ENCODE results near the gene YAF2.

YAF2 gene

DNA sequence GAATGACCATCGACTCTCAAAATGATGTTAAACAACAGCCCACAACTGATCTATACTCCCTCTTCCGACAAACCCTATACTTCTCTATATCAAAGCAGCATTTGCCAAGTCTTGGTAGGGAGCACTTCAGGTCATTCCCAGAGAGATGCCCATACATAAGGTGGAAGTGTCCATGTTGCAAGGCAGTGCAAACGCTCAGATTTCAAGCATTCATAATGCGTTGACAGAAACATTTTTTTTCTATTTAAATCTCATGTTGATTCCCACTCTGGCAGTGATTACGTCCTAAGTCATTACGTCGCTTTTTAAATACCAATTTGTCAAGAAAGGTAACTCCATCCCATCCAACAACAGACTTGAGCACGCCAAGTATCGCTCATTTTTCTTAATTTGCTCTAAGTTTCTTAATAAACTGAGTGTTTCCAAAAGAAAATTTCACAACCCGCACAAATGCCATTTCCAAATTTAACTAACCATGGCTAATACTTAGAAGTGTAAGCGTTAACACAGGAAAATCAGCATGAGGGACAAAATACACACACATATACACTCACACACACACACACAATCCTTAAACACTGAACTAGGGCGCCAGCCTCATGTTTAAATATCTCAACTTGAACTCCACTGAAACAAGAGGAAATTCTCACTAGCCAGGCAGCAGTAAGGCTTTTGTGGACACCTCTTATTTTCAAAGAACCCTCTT lies 94.4 kb downstream of the YAF2 start:
- DNase-seq = no peak

- no peak for DNase-seq
These were observed 96.0 kb downstream of the YAF2 start for GRCh38 chr12:42141981-42142606.

- no peak for DNase-seq
These were observed 97.1 kb downstream of the YAF2 start for GRCh38 chr12:42140901-42141300.

- DNase-seq = no peak
These were observed 102.7 kb downstream of the YAF2 start for GRCh38 chr12:42135259-42135814.

DNA sequence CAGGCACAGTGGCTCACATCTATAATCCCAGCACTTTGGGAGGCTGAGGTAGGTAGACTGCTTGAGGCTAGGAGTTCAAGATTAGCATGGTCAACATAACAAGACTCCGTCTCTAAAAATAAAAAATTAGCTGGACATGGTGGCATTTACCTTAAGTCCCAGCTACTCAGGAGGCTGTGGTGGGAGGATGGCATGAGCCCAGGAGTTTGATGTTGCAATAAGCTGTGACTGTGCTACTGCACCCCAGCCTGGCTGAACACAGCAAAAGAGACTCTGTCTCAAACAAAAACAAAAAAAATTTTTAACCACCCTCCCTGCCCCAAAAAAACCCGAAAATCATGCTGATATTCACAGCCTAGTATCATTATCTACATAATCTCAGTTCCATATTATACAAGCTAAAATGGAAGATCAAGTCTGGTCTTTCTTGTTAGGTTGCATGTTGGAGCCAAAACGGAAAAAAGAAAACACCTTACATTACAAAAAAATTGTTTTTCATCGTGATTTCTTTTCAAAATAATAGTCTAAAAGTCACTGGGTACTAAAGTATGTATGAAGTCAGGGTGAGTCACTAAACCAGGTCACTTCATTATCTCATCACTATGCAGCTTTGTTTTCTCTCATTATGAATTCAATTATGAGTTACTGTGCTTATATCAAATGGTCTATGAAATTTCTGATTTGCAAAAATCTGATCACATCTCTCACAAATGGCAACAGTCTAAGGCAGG lies 107.2 kb downstream of the YAF2 start:
- DNase-seq = no peak

- peak; percentile 24 for DNase-seq
These were observed 108.3 kb downstream of the YAF2 start for GRCh38 chr12:42129595-42130204.

GRCh38 chr12:42128888-42129287 lies 109.2 kb downstream of the YAF2 start:
- DNase-seq = no peak

- no peak for DNase-seq
These were observed 109.7 kb downstream of the YAF2 start for GRCh38 chr12:42128327-42128726.

DNA sequence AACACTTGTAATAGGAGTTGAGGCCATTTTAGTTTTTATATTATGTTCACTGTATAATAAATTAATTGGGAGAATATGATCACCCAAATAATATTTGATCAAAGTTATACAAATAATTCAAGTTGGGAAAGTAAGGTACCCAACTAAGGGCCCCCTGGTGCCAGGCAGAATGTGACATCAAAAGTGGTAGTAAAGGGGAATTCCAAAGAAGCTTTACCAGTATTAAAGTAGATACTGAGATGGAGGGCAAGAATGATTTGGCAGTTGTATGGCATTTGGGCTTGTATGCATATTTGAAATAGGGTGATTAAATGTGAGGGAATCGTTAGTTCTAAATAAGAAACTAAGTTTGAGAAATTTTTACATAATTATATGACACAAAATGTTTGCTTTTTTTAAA lies 111.1 kb downstream of the YAF2 start:
- no peak for DNase-seq

- DNase-seq = no peak
These were observed 112.7 kb downstream of the YAF2 start for GRCh38 chr12:42125388-42125767.

DNA sequence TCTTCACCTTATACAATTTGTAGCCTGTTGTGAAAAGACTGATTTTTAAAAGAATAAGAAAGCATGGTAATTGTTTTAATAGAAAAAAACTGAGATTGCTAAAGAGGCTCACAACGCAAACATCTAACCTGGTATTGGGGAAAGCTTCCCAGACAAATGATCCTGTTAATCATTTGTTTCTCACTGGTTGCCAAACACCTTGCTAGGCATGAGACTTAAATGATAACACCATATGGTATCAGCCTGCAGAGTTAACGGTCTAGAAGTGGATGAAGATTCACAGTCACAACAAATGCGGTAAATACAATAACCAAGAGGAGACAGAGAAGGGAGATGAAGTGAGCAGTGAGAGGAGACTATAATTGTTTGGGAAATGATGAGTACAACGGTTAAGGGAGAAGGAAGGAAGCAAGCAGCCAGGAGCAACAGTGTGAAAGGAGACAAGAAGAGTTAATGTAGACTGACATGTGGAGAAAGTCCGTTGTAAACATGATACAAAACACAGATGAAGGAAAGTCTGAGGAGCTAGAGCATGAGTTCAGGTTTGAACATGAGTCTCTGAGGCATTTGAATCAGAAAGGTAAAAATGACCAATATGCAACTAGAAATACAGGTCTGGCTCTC lies 113.2 kb downstream of the YAF2 start:
- peak; percentile 72 for DNase-seq

DNA sequence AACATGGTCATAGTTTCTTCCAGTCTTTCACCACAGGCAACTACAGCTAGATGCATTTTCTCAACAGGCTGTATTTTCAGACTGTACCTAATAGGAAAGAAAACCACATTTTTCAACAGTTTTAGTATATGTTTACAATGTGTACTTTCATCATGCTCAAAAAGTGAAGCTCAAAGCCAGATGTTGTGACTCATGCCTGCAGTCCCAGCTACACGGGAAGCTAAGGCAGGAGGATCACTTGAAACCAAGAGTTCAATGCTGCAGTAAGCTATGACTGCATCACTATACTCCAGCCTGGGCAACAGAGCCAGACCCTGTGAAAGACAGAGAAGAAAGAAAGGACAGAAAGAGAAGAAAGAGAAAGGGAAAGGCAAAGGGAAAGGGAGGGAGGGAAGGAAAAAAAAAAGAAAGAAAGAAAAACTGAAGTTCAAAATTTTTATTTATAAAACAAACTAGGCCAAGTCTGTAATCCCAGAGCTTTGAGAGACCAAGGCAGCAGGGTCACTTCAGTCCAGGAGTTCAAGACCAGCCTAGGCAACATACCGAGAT lies 118.9 kb downstream of the YAF2 start:
- DNase-seq = no peak

DNA sequence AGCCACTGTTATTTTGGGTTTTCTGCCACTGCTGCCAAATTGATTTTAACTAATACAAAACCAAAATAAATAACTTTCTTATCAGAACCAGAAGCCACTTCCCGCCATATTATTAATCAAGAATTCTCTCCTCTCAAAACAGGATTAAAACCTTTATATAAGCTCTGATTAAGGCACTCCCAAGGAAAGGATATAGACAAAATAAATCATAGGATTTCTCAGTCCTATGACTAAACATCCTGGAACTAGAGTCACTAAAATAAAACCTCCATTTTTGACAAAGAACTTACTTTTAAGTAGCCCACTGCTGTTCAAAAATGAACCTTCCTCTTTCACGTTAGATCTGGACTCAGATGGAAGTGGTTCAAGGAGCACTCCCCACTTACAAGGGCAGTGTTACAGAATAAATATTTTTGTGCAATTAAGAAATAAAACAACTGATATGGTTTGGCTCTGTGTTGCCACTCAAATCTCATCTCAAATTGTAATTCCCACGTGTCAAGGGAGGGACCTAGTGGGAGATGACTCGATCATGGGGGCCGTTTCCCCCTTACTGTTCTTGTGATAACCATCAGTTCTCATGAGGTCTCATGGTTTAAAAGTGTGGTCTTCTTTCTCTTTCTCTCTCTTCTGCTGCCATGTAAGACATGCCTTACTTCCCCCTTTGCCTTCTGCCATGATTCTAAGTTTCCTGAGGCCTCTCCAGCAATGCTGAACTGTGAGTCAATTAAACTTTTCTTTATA lies 119.7 kb downstream of the YAF2 start:
- no peak for DNase-seq

GRCh38 chr12:42109031-42109430 lies 129.0 kb downstream of the YAF2 start:
- no peak for DNase-seq

Measured in NCI-H524 treated with DMSO at 0.1 percent for 48 hours (cell line).